ENCODE measurements around the gene IQCE.

IQCE gene

DNA sequence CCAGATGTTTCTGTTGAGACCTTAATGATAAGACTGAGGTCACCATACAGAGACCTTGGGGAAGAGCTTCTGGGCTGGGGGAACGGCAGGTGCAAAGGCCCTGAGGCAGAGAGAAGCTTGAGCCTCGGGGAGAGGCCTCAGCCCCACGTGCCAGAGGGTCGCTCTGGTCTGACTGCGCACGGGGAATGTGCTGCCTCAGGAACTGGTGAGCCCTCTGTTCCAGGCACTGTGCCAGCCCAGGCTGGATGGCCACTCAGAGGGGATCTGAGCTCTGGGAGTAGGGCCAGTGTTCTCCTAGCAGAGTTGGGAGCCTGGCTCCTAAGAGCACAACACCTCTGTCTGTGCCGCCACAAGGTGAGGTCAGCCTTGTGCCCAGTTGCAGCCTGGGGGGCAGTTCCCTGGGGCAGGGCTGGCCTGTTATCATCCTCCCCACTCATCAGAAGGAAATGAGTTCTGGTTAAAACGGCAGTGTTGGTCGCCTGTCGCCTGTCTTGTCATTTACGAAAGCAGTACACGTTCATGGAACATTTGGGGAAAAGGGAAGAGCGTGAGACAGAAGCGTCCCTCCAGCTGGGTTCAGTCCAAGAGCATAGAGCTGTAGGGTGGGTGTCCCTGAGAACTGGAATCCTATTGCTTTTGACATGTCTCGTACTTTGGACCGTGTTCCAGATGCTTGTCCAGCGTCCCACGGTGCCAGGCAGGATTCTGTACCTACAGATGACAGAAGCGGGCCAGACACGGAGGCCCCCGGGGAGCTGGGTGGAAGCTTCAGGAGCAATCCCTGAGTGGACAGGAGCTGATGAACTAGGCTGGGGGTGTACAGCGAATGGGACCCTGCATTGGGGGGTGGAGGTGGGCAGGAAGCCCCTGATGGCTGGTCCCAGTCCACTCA lies 77.3 kb downstream of the IQCE start:
- no peak for DNase-seq

- DNase-seq, result no peak
Observed at GRCh38 chr7:2637066-2637471, 78.3 kb downstream of the IQCE start.

- no peak for DNase-seq
Observed at GRCh38 chr7:2637505-2638223, 78.9 kb downstream of the IQCE start.

- no peak for DNase-seq
Observed at GRCh38 chr7:2638224-2638991, 79.6 kb downstream of the IQCE start.

DNA sequence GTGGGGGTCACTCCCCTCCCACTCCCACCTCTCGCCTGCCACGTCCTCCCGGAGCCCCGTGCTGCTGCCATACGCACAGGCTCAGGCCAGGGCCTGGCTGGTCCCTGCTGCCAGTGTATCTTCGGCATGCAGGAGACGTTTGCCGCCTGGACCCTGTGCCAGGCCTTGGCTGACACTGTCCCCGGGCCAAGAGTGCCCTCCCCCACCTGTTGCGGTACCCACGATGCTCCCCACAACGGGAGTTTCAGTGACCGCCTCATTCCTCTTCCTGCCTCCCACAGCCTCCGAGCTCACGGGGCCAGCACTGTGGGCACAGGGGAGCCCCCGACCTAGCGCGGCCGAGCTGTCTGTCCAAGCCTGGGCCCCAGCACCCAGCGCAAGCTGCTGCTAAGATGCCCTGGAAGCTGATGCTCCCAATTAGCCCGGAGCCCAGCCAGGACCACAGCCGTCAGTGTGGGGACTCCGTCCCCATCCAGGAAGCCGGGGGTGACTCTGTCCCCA lies 80.5 kb downstream of the IQCE start:
- DNase-seq, result no peak

- no peak for DNase-seq
Observed at GRCh38 chr7:2639695-2640481, 81.1 kb downstream of the IQCE start.

DNA sequence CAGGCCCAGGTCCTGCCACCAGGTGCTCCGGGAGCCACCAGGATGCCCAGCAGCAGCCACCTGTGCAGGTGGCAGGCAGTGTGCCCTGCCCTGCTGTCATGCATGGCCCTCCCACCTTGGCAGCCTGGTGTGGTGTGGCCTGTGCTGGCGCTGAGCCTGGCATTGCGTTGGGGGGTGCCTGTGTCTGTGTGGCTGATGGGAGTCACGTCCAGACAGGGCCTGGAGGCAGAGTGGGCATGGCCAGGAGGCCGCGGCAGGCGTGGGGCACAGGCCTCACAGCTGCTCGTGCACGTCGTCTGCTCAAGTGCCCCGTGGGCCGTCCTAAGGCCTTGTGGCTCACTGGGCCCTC lies 81.7 kb downstream of the IQCE start:
- DNase-seq, result no peak

DNA sequence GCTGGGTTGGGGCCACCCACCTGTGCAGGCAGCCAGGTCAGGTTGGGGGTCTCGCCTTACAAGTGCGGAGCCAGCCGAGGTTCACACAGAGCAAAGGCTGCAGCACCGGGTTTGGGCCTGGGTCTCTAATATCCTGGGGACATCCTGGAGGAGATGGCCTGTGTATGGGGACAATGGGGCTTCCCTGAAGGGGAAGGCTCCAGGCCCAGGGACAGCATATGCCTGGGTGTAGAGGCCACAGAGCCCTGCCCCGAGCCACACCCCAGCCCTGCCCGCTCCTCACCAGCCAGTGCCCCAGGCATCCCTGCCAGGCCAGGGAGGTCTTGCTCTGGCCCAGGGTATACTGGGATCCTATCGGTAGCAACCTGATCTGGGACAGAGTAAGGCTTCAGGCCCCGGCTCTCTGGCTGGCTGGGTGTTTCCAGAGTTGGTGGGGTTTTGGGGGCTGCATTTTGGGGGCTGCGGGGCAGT lies 82.1 kb downstream of the IQCE start:
- no peak for DNase-seq

- DNase-seq, result no peak
Observed at GRCh38 chr7:2641406-2642393, 82.9 kb downstream of the IQCE start.

- DNase-seq, result no peak
Observed at GRCh38 chr7:2643386-2644219, 84.8 kb downstream of the IQCE start.

DNA sequence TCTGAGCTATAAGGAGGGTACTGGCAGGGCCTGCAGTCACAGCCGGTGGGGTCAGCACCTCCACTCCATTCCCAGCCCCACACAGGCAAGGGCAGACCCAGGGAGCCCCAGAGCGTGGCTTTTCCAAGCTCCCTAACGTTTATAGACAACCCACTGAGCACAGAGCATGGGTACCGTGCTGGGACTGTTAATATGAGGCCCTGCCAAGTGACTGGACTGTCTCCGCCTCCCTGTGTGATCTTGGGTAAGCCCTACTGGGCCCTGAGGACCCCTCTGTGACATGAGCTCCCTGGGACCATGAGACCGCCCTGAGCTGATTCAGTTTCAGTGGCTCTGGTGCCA lies 85.4 kb downstream of the IQCE start:
- no peak for DNase-seq

GRCh38 chr7:2644562-2645273 lies 85.9 kb downstream of the IQCE start:
- no peak for DNase-seq

- DNase-seq, result no peak
Observed at GRCh38 chr7:2645274-2645868, 86.6 kb downstream of the IQCE start.

DNA sequence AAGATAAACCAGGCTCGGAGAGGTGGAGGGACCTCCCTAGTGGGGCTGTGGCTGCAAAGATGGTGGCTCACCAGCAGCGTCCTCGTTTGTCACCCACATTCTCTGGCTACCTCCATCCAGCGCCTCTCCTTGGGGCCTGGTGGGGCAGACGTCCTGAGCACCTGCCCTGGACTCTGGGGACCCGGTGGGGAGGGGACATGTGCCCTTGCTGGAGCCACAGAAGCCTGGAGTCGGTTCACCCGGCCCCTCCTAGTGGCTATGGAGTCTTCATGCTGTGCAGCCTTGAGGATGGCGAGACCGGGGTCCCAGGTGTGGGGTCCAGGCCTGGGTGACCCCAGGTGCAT lies 87.5 kb downstream of the IQCE start:
- no peak for DNase-seq

DNA sequence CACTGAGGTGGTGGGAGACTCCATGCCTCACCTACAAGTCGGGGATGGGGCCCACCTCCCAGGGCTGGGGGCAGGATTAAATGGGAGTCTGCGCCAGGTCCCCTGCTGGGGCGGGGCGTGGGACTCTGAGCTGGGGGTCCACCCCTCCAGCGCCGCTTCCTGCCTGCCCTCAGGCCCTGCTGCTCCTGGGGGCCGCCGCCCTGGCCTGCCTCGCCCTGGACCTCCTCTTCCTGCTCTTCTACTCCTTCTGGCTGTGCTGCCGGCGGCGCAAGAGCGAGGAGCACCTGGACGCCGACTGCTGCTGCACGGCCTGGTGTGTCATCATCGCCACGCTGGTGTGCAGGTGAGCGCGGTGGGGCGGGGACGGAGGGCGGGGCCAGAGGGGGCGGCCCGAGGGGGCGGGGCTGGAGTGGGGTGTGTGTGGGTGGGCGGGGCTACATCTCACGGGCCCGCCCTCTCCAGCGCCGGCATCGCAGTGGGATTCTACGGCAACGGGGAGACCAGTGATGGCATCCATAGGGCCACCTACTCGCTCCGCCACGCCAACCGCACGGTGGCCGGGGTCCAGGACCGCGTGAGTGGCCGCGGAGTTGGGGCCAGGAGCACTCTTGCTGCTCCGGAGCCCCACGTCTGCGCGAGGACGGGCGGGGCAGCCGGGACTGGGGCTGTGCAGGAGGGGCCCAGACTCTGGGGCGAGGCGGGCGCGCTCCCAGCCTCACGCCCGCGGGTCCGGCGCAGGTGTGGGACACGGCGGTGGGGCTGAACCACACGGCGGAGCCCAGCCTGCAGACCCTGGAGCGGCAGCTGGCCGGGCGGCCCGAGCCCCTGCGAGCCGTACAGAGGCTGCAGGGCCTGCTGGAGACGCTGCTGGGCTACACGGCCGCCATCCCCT lies 88.1 kb downstream of the IQCE start:
- DNase-seq, result no peak

DNA sequence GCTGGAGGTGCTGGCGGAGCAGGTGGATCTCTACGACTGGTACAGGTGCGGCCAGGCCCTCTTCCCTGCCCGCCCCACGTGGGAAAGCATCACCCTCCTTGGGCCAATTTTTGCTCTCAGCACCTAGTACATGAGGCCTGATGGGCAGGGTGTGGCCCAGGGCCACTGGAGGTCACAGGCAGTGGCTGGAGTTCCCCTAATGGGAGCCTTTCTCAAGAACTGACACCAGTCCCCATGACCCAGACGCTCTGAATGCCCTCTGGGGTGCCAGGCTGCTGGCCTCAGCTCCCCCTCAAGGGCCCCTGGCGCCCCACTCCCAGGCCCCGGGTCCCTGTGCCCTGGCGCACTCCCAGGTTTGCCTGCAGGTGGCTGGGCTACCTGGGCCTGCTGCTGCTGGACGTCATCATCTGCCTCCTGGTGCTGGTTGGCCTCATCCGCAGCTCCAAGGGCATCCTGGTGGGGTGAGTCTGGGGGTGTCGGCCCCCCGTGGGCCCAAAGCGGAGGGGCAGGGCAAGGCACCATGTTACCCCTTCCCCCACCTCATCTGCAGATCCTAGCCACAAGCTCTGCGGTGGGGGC lies 88.9 kb downstream of the IQCE start:
- DNase-seq, result no peak

DNA sequence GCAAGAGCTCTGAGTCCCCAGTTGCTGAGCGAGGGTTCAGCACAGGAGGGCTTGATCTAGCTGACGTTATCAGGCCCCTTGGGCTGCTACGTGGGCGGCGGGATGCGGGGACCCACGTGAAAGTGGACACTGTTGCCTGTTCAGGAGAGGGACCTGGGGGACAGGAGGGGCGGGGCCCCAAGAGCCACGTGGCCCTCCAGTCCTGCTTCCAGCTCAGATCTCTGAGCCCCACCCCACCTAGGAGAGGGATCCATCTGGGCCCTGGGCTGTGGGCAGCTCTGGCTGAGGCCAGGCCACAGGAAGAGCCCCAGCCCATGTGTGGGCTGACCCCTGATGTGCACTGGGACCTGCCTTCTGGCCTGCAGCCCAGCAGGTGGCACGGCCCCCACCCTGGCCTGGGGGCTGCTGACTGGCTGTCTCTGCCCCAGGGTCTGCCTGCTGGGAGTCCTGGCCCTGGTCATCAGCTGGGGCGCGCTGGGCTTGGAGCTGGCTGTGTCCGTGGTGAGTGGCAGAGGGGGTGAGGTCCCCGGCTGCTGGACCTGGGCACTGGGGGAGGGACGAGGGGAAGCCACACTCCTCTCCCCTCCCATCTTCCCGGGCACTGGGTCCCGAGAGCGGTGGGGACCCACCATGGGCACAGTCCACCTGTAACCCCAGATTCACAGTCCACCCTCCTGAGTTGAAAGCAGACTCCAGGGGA lies 90.5 kb downstream of the IQCE start:
- no peak for DNase-seq
